ENCODE data around the gene SPECC1.
"Not testable (repeated sequence)": the region's sequence is repeated elsewhere in the genome, so short reads cannot be mapped to it uniquely, and the experiment has no call there.

The SPECC1 gene

DNA sequence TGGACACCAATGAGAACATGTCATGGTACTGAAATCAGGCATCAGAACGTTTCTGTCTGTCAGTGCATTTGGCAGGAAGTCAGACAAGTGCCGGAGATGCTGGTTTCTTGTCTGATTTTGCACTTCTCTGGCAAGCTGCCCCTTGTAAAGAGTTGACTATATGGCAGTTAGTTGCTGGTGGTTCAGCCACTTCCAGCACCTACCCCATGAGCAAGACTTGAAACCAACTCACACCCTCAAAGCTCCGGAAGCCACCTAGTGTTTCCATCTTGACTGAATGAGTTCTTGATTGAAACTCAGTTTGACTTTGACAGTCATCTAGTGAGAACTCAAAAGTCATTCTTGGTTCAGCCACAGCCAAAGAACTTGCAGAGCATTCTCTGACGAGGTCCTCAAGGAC, 225.1 kb downstream of the SPECC1 start:
- Mint-ChIP-seq H3K27me3 (no peaks in the 10 kb centered on the region), H3K4me1 (ENCODE audit: low read depth in 2 of 2) (peaks cover 3 to 16% of the 10 kb centered on the region in 2 donors), H3K36me3 (ENCODE audit: insufficient read depth) (peaks cover 13% of the 10 kb centered on the region), H3K4me3 (peak overlapping the region in 1 of 2 donors; percentile 0), H3K27ac (peak overlapping the region; percentile 3 to 91), H3K9me3 (no peaks in the 10 kb centered on the region)
- ATAC-seq (replicated peaks) (peak; percentile 54), DNase-seq (peak in 1 of 3 experiments; percentile 14)

DNA sequence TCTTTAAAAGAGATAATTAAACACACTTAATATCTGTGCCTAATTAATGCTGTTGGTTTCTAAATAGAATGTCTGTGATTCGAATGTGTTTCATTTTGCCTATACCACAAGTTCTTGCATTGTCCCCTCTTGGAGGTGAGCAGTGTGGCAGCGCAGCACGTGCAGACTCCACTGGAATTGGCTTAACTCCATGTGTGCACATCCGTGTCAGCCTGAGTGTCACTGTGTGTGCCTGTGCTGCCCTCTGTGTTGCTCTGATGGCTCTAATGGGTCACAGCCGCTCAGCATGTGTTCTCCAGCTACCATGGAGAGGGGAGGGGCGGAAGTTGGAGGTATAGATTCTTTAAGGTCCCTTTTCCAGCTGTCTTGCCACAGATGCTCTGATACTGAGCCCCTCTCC, 226.6 kb downstream of the SPECC1 start:
- Mint-ChIP-seq H3K9me3 (no peaks in the 10 kb centered on the region), H3K4me3 (no peak overlapping the region), H3K4me1 (ENCODE audit: low read depth in 2 of 2) (peaks cover 3 to 16% of the 10 kb centered on the region in 2 donors), H3K27ac (peak overlapping the region in 1 of 2 donors; percentile 2), H3K27me3 (no peaks in the 10 kb centered on the region), H3K36me3 (ENCODE audit: insufficient read depth) (peaks cover 13% of the 10 kb centered on the region)
- ATAC-seq (replicated peaks) (no peak), DNase-seq (no peak)

DNA sequence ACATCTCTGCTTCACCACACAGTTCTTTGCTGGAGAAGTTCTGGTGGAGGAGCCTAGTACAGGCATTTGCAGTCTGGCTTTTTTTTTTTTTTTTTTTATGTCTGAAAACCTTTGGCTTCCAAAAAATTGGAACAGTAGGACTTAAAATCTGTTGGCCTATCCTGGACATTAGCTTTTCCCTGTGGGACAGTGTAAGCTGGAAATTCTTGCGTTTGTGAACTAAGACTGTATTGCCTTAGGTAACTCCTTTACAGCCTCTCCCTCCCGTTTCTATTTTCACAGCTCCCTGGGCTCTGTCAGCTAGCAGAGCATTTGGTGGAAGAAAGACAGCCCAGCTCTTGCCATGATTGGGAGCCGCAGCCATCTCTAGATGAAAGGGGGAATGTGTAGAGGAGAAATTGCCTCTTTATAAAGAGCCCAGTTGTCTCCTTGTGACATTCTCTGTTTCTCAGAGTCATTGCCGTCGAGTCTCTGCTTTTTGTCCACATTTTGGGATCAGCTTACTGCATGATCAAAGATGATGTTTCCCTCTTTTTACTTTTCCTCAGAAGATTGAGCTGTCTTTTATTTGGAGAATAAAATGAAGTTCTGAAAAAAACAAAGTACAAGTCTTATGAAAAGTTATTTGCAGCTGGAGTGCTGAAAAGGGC, 227.5 kb downstream of the SPECC1 start:
- Mint-ChIP-seq H3K4me3 (no peak overlapping the region), H3K27me3 (no peaks in the 10 kb centered on the region), H3K36me3 (ENCODE audit: insufficient read depth) (peaks cover 13% of the 10 kb centered on the region), H3K27ac (no peak overlapping the region), H3K4me1 (ENCODE audit: low read depth in 2 of 2) (peaks cover 3 to 16% of the 10 kb centered on the region in 2 donors), H3K9me3 (no peaks in the 10 kb centered on the region)
- ATAC-seq (replicated peaks) (no peak), DNase-seq (no peak)

DNA sequence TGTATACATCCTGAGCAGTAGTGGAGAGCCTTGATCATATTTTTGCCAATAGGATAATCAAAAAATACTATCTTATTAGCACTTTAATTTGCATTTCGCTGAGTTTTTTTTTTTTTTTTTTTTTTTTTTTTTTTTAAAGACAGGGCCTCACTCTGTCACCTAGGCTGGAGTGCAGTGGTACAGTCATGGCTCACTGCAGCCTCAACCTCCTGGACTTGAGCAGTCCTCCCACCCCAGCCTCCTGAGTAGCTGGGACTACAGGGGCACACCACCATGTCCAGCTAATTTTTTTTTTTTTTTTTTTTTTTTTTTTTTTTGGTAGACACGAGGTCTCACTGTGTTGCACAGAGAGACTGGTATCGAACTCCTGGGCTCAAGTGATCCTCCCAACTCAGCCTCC, 230.6 kb downstream of the SPECC1 start:
- not testable (repeated sequence) for H3K4me1 Mint-ChIP-seq (ENCODE audit: low read depth in 2 of 2); H3K4me3 Mint-ChIP-seq; H3K36me3 Mint-ChIP-seq (ENCODE audit: insufficient read depth); H3K27me3 Mint-ChIP-seq; H3K27ac Mint-ChIP-seq; DNase-seq; ATAC-seq (replicated peaks); H3K9me3 Mint-ChIP-seq

DNA sequence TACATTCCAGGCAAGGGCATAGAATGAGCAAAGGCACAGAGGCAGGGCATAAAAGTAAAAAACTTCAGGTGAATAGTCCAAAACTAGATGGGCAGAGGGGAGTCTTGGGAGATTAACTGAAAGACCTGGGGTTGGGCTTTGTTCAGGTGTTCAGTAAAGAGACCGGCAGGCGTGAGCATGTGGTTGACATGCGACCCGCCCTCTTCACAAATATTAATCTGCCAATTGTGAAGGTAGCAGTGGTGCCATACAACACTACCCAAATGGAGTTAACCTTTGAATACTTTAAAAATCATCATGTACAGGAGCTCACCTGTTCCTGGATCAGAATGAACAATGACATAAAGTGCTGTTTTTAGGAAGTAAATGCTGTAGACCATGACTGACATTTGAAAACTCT, 232.7 kb downstream of the SPECC1 start:
- Mint-ChIP-seq H3K27ac (no peak overlapping the region), H3K27me3 (no peaks in the 10 kb centered on the region), H3K4me3 (no peak overlapping the region), H3K9me3 (no peaks in the 10 kb centered on the region), H3K36me3 (ENCODE audit: insufficient read depth) (peaks cover 6% of the 10 kb centered on the region), H3K4me1 (ENCODE audit: low read depth in 2 of 2) (no peaks in the 10 kb centered on the region)
- DNase-seq (no peak), ATAC-seq (replicated peaks) (no peak)

DNA sequence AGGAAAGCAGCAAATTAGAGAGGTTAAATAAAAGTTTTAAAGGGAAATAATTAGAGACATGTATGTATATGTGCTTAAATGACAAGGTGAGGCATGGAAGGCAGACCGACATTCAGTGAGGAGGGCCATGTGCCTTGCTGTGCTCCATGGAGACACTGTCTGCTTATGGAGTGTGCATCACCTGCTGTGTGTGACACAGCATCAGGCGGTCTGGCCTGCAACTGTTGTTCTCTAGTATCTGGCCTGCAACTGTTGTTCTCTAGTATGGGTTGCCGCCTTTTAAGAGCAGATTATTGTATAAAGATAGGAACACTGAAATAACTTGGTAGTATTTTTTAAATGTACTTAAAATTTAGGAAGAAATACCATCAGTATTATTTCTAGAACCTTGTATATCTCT, 233.1 kb downstream of the SPECC1 start:
- Mint-ChIP-seq H3K9me3 (no peaks in the 10 kb centered on the region), H3K4me3 (no peak overlapping the region), H3K27me3 (no peaks in the 10 kb centered on the region), H3K4me1 (ENCODE audit: low read depth in 2 of 2) (no peaks in the 10 kb centered on the region), H3K27ac (no peak overlapping the region), H3K36me3 (ENCODE audit: insufficient read depth) (peaks cover 4% of the 10 kb centered on the region)
- no peak for DNase-seq
- ATAC-seq (replicated peaks) = no peak

DNA sequence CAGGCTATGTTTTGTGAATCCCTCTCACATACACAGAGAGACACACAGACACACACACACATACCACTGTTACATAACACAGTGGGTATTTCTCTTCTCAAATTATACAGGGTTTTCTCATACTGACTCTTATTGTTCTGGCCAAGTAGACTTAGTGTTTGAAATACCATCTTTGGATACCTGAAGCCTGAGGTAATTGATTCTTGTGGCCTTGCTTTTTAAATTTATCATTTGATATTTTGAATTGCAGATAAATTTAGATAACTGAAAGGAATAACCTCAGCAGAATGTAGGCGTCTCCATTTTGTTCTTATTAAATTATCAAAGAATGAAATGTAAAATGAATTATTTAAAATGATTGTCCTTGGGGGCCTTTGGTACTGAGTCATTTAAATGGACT, 234.4 kb downstream of the SPECC1 start:
- ATAC-seq (replicated peaks) (no peak), DNase-seq (no peak)
- Mint-ChIP-seq H3K27me3 (no peaks in the 10 kb centered on the region), H3K9me3 (no peaks in the 10 kb centered on the region), H3K4me3 (no peak overlapping the region), H3K27ac (no peak overlapping the region), H3K36me3 (ENCODE audit: insufficient read depth) (peaks cover 3% of the 10 kb centered on the region), H3K4me1 (ENCODE audit: low read depth in 2 of 2) (no peaks in the 10 kb centered on the region)

DNA sequence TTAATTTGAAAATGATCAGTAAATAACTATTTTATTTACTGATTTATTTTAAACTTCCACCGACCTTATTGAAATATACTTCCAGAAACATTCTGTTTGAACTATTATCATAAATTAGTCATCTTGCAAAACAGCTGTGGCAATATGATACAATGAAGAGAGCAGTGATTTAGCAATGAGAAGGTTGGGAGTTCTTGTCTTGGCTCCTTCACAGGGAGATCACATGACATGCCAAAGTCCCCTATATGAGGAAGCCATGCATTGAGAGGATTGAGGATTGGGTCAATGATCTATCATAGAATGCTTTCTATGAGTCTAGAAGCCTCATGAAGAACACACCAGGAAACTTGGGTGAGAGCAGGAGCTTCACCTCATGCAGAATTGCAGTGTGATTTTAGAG, 235.5 kb downstream of the SPECC1 start:
- Mint-ChIP-seq H3K4me1 (ENCODE audit: low read depth in 2 of 2) (no peaks in the 10 kb centered on the region), H3K4me3 (no peak overlapping the region), H3K27me3 (no peaks in the 10 kb centered on the region), H3K9me3 (no peaks in the 10 kb centered on the region), H3K36me3 (ENCODE audit: insufficient read depth) (peaks cover 9% of the 10 kb centered on the region), H3K27ac (no peak overlapping the region)
- DNase-seq (no peak), ATAC-seq (replicated peaks) (no peak)

DNA sequence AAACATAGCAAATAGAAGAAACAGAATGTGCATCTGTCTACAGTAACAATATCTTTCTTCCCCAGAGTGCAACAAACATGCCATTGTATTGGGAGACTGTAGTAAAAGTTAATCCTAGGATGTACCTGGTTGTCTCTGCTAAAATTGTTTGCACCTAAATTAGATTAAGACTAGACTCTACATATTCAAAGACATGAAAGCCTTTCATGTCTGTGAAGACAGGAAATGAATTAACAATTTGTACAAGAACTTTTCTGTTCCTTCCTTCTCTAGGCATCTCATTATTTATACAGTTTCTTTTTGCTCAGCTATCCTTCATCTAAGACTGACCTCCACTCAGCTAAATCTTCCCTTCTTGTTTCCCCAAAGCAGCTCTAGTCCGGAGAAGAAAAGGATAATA, 237.5 kb downstream of the SPECC1 start:
- H3K4me1 Mint-ChIP-seq (ENCODE audit: low read depth in 2 of 2) = no peaks in the 10 kb centered on the region
- peaks cover 10% of the 10 kb centered on the region for H3K36me3 Mint-ChIP-seq (ENCODE audit: insufficient read depth)
- H3K27me3 Mint-ChIP-seq = no peaks in the 10 kb centered on the region
- H3K27ac Mint-ChIP-seq = no peak overlapping the region
- H3K4me3 Mint-ChIP-seq = no peak overlapping the region
- no peaks in the 10 kb centered on the region for H3K9me3 Mint-ChIP-seq
- ATAC-seq (replicated peaks) (no peak), DNase-seq (no peak)

DNA sequence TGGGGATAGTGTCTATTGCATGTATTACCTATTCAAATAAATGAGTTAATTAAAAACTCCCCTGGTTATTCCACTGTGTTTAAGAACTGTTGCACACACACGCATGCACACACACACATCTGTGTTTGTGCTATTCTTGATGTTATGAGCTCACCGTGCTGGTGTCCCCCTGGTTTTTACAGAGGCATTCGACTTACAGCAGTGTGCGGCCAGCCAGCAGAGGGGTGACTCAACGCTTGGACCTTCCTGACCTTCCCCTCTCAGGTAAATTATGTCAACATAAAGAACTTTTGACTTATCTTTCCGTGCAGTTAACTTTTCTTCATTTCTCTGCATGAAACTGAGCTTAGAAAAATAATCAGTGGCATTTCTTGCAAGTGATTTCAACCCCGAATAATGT, 244.2 kb downstream of the SPECC1 start:
- Mint-ChIP-seq H3K27ac (no peak overlapping the region), H3K4me3 (no peak overlapping the region), H3K9me3 (no peaks in the 10 kb centered on the region), H3K36me3 (ENCODE audit: insufficient read depth) (peaks cover 7% of the 10 kb centered on the region), H3K4me1 (ENCODE audit: low read depth in 2 of 2) (no peaks in the 10 kb centered on the region), H3K27me3 (no peaks in the 10 kb centered on the region)
- no peak for DNase-seq
- ATAC-seq (replicated peaks) = no peak

DNA sequence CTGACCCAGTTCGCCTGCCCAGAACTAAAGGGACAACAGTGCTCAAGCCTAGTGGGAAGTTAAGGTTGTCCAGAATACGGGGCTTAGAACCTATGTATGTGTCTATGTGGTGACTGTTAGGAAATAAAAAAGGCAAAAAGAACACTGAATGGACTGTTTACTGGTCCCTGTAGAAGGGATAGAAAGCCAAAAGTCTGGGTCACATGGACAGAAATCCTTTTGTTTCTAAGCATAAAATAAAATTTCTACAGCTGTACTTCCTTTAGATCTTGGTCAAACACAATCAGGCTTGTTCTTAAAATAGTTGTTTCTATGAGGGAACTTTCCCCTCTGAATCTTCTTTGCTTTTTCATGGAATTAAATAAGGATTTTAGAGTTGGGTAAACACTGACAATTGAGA, 245.4 kb downstream of the SPECC1 start:
- peaks cover 2% of the 10 kb centered on the region for H3K36me3 Mint-ChIP-seq (ENCODE audit: insufficient read depth)
- no peaks in the 10 kb centered on the region for H3K4me1 Mint-ChIP-seq (ENCODE audit: low read depth in 2 of 2)
- no peak for DNase-seq
- H3K27me3 Mint-ChIP-seq = no peaks in the 10 kb centered on the region
- ATAC-seq (replicated peaks) = no peak
- H3K27ac Mint-ChIP-seq = no peak overlapping the region
- no peaks in the 10 kb centered on the region for H3K9me3 Mint-ChIP-seq
- no peak overlapping the region for H3K4me3 Mint-ChIP-seq

DNA sequence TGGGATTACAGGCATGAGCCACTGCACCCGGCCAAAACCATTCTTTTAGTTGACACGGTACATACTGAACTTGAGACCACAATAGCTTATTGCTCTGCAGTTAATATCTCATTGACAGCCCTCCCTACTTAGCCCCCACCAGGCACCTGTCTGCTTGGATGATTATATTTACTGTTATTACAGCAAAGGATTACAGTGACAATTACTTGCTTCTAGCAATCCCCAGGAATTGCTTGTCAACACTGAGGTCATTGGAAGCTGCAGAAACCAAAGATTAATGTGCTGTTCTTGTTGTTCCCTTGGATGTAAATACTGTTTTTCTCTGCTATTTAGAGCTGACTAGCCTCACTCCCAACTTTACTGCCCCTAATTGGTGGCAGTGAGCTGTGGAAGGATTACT, 247.0 kb downstream of the SPECC1 start:
- Mint-ChIP-seq H3K9me3 (no peaks in the 10 kb centered on the region), H3K27ac (no peak overlapping the region), H3K4me1 (ENCODE audit: low read depth in 2 of 2) (no peaks in the 10 kb centered on the region), H3K4me3 (no peak overlapping the region), H3K36me3 (ENCODE audit: insufficient read depth) (no peaks in the 10 kb centered on the region), H3K27me3 (no peaks in the 10 kb centered on the region)
- no peak for DNase-seq
- no peak for ATAC-seq (replicated peaks)

DNA sequence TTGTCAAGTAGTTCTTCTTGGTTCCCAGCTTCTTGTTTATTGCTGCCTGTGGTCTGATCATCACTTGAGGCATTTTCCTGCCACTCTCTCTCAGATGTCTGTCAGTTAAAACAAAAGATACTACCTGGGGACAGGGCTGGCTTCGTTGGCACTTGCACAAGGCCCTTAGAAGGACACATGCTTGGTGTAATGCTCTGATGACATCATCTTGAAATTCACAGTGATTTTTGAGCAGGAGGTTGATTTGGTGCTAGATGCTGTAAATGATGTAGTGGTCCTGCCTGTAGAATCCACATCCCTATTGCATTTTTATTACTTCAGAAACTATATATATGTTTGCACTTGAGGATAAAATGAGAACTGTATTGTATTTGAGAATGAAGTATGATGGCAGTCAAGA, 247.8 kb downstream of the SPECC1 start:
- Mint-ChIP-seq H3K36me3 (ENCODE audit: insufficient read depth) (no peaks in the 10 kb centered on the region), H3K4me3 (no peak overlapping the region), H3K27me3 (no peaks in the 10 kb centered on the region), H3K27ac (no peak overlapping the region), H3K4me1 (ENCODE audit: low read depth in 2 of 2) (peaks cover 0 to 2% of the 10 kb centered on the region in 2 donors), H3K9me3 (no peaks in the 10 kb centered on the region)
- no peak for DNase-seq
- ATAC-seq (replicated peaks) = no peak

DNA sequence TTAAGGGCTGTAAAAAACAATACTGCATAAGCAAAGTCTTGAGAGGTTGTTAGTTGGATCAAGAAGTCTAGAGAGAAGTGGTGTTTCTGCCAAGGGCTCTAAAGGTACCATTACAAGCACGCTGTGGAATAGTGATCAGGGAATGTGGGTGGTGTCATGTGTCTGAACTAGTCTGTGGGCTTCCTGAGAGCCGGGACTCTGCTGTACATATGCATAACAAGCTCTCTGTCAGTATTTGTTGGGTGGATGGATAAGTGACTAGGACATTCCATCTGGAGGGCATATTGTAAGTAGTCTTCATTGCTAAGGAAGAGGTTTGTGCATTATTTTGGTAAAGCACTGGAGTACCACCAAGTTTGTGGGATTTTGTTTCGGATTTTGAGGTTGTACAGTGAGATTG, 248.6 kb downstream of the SPECC1 start:
- Mint-ChIP-seq H3K4me3 (no peak overlapping the region), H3K27me3 (no peaks in the 10 kb centered on the region), H3K4me1 (ENCODE audit: low read depth in 2 of 2) (peaks cover 0 to 8% of the 10 kb centered on the region in 2 donors), H3K27ac (no peak overlapping the region), H3K9me3 (no peaks in the 10 kb centered on the region), H3K36me3 (ENCODE audit: insufficient read depth) (no peaks in the 10 kb centered on the region)
- DNase-seq (no peak), ATAC-seq (replicated peaks) (no peak)

DNA sequence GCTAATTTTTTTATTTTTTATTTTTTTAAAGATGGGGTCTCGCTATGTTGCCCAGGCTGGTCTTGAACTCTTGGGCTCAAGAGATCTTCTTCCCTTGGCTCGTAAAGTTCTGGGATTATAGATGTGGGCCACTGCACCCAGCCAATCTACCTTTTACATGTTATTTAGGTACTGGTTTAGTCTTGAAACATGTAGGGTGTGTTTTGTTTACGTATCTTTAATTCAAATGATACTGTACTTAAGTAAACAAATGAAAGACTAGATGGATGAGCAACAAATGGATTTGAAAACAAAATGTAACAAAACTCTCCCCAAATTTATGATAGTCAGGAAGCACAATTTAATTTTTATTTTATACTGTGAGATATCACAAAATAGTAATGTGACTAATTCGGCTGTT, 250.5 kb downstream of the SPECC1 start:
- no peaks in the 10 kb centered on the region for H3K9me3 Mint-ChIP-seq
- no peaks in the 10 kb centered on the region for H3K27me3 Mint-ChIP-seq
- DNase-seq (no peak), ATAC-seq (replicated peaks) (no peak)
- no peaks in the 10 kb centered on the region for H3K36me3 Mint-ChIP-seq (ENCODE audit: insufficient read depth)
- no peak overlapping the region for H3K4me3 Mint-ChIP-seq
- peaks cover 0 to 8% of the 10 kb centered on the region in 2 donors for H3K4me1 Mint-ChIP-seq (ENCODE audit: low read depth in 2 of 2)
- no peak overlapping the region for H3K27ac Mint-ChIP-seq

All from effector memory CD8-positive, alpha-beta T cell (primary cell).